ENCODE results near the gene SULT6B1. TPM values are rescaled to one million over a fixed set of nuclear protein-coding genes. Genes with fewer than 3 reads are reported as not detected.
A peak's percentile ranks its signal among the peaks of the same experiment; 100 is the strongest.
"Not testable (repeated sequence)": the region's sequence is repeated elsewhere in the genome, so short reads cannot be mapped to it uniquely, and the experiment has no call there.

Gene SULT6B1
- total RNA-seq (2014; rRNA removed; shearing (Covaris generic)) = 0.63 TPM in 1 of 2 replicates, not detected in the other

- Histone ChIP-seq H3K36me3 (no peaks in the 10 kb centered on the region), H3K27ac (peak within 1 kb of the TSS; percentile 18; the same call in 1 of the 2 replicates), H3K4me3 (no peak within 1 kb of the TSS), H3K4me1 (replicated peaks) (peaks cover 11% of the 10 kb centered on the region), H3K27me3 (replicated peaks) (no peaks in the 10 kb centered on the region), H3K9me3 (replicated peaks) (no peaks in the 10 kb centered on the region)
- DNase-seq (ENCODE audit: low read depth in 1 of 2, low spot score in 2 of 2) = no peak
These were observed at the start of gene SULT6B1 for GRCh38 chr2:37188570-37188969. Gene SULT6B1, minus strand, starts transcription at chr2:37188670. Its CDS starts 30 bp downstream, at chr2:37188640.

DNA sequence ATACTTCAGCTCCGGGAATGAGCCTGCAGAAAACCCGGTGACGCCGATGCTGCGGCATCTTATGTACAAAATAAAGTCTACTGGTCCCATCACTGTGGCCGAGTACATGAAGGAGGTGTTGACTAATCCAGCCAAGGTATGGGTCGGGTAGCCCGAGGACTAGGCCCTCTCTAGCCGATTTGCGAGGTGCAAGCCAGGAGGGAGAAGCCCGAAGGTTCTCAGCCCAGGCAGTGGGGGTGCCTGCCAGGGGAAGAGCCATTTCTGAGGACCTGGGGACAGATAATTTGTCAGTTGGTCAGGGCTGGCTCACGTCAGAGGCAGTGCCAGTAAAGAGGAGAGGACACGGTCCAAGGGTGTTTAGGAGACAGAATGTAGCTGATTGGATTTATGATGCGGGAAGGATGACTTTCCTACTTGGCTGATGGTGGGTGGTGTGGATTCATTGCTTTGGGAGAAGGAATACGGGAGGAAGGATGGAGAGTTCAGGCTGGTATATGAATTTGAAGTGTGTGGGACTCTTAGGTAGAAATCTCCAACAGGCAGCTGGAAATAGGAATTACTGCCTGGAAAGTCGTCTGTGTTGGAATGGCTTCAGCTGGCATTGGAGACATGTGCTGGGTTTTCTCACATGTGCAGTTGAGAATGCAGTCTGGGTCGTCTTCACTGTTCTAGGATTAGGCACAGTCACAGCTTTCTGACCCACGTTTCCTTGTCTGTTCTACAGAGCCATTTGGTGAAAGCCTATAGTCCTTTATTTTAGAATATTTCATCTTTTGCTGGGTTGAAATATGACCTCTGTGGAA lies 43.9 kb upstream of the SULT6B1 start:
- H3K9me3 ChIP-seq (replicated peaks) = no peaks in the 10 kb centered on the region
- peak overlapping the region; percentile 67 for H3K27ac ChIP-seq
- peaks cover 47% of the 10 kb centered on the region for H3K36me3 ChIP-seq
- H3K27me3 ChIP-seq (replicated peaks) = no peaks in the 10 kb centered on the region
- H3K4me3 ChIP-seq = peak overlapping the region; percentile 83
- H3K4me1 ChIP-seq (replicated peaks) = peaks cover 13% of the 10 kb centered on the region; the same call in 1 of the 2 replicates
- DNase-seq (ENCODE audit: low read depth in 1 of 2, low spot score in 2 of 2) = peak in 1 of 2 experiments; percentile 28

DNA sequence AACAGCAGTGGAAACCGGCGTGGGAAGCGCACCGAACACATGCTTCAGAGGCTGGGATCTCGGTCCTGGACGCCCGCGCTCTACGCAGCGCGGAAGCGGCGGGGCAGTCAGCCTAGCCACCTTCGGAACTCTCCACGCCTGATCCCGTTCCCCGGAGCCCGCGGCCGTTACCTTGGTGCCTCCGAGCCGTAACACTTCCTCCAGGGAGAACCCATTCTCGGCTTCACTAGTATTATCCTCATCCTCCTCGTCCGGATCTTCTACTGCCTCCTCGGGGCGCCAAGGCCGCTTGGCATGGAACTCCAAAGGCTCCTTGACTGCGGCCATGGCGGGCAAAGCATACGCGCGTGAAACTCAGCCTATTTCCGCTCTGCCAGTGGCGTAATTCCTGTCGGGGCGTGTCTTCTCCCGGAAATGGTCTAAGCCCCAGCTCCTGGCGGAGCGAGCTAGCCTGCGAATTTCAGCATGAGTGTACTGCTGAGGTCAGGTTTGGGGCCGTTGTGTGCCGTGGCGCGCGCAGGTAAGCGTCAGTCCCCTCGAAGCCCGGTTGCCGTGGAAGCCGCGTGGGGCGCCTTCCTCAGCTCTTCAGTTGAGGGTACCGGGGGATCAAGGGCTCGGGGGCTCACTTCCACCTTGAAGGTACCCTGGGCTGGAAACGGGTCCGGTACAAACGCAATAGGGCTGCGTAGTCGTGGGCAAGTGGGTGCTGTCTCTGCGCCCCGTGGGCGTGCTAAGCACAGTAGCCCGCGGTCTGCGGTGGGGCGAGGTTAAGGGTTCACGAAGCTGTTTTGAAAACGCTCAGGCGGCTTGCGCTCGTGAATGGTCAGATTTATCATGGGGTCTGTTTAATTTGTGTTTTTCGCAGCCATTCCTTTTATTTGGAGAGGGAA lies 43.0 kb upstream of the SULT6B1 start, which contains the start of the genes CEBPZ and NDUFAF7:
Gene CEBPZ, minus strand, starts transcription at position 356 of the 890 bp plus-strand sequence. Its CDS starts 29 bp downstream, at position 327.
Gene NDUFAF7, plus strand, starts transcription at position 418 of the 890 bp plus-strand sequence. Its CDS starts 48 bp downstream, at position 466.
- no peaks in the 10 kb centered on the region for H3K27me3 ChIP-seq (replicated peaks)
- H3K27ac ChIP-seq = peak within 1 kb of the TSS; percentile 67
- peak within 1 kb of the TSS; percentile 83 for H3K4me3 ChIP-seq
- peak; percentile 84 to 90 for DNase-seq (ENCODE audit: low read depth in 1 of 2, low spot score in 2 of 2)
- peaks cover 13% of the 10 kb centered on the region; the same call in 1 of the 2 replicates for H3K4me1 ChIP-seq (replicated peaks)
- no peaks in the 10 kb centered on the region for H3K9me3 ChIP-seq (replicated peaks)
- H3K36me3 ChIP-seq = peaks cover 49% of the 10 kb centered on the region

- H3K27me3 ChIP-seq (replicated peaks) = no peaks in the 10 kb centered on the region
- peak overlapping the region; percentile 67; the same call in 1 of the 2 replicates for H3K27ac ChIP-seq
- peaks cover 13% of the 10 kb centered on the region; the same call in 1 of the 2 replicates for H3K4me1 ChIP-seq (replicated peaks)
- H3K4me3 ChIP-seq = peak overlapping the region; percentile 83
- peak in 1 of 2 experiments; percentile 9 for DNase-seq (ENCODE audit: low read depth in 1 of 2, low spot score in 2 of 2)
- H3K9me3 ChIP-seq (replicated peaks) = no peaks in the 10 kb centered on the region
- peaks cover 54% of the 10 kb centered on the region for H3K36me3 ChIP-seq
These were observed 42.1 kb upstream of the SULT6B1 start for GRCh38 chr2:37230581-37230980.

GRCh38 chr2:37228788-37229187 lies 40.3 kb upstream of the SULT6B1 start:
- Histone ChIP-seq H3K4me1 (replicated peaks) (peaks cover 13% of the 10 kb centered on the region; the same call in 1 of the 2 replicates), H3K9me3 (replicated peaks) (no peaks in the 10 kb centered on the region), H3K36me3 (peaks cover 66% of the 10 kb centered on the region), H3K27ac (no peak overlapping the region), H3K4me3 (no peak overlapping the region), H3K27me3 (replicated peaks) (no peaks in the 10 kb centered on the region)
- DNase-seq (ENCODE audit: low read depth in 1 of 2, low spot score in 2 of 2) = no peak

GRCh38 chr2:37226863-37227262 lies 38.4 kb upstream of the SULT6B1 start:
- no peaks in the 10 kb centered on the region for H3K9me3 ChIP-seq (replicated peaks)
- no peak for DNase-seq (ENCODE audit: low read depth in 1 of 2, low spot score in 2 of 2)
- H3K27ac ChIP-seq = no peak overlapping the region
- no peak overlapping the region for H3K4me3 ChIP-seq
- no peaks in the 10 kb centered on the region for H3K27me3 ChIP-seq (replicated peaks)
- H3K36me3 ChIP-seq = peaks cover 75% of the 10 kb centered on the region
- peaks cover 5% of the 10 kb centered on the region; the same call in 1 of the 2 replicates for H3K4me1 ChIP-seq (replicated peaks)

DNA sequence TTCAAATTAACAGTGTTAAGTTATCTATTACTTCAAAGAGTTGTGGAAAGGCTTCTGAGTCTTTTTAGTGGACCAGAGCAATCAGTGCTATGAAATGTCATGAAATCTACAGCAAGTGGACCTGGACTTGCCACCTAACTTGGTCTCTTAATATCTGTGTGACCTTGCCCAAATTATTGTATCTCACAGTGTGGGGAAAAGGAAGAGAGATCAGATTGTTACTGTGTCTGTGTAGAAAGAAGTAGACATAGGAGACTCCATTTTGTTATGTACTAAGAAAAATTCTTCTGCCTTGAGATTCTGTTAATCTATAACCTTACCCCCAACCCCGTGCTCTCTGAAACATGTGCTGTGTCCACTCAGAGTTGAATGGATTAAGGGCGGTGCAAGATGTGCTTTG lies 36.7 kb upstream of the SULT6B1 start:
- H3K36me3 ChIP-seq = peaks cover 83% of the 10 kb centered on the region
- DNase-seq (ENCODE audit: low read depth in 1 of 2, low spot score in 2 of 2); H3K4me3 ChIP-seq; H3K4me1 ChIP-seq (replicated peaks); H3K27ac ChIP-seq; H3K27me3 ChIP-seq (replicated peaks); H3K9me3 ChIP-seq (replicated peaks): not testable (repeated sequence)

GRCh38 chr2:37224063-37224462 lies 35.6 kb upstream of the SULT6B1 start:
- H3K36me3 ChIP-seq = peaks cover 88% of the 10 kb centered on the region
- no peak for DNase-seq (ENCODE audit: low read depth in 1 of 2, low spot score in 2 of 2)

DNA sequence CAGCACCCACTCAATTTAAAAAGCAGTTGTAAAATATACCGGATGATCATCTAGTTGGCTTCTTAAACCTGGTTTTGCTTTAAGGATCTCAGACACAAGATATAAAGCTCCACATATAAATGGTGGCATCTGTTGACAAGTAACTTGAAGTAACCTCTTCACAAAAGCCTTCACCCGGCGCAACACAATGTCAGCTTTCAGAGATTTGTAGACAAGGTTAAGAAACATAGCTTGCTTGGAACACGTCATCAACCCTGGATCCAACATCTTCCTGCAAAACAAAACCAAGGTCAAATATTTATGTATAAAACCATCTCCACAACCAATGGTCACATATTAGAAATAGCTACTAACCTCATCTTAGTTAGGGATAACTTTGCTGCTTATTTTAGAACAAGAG lies 34.7 kb upstream of the SULT6B1 start:
- peaks cover 89% of the 10 kb centered on the region for H3K36me3 ChIP-seq
- no peak overlapping the region for H3K27ac ChIP-seq
- no peak overlapping the region for H3K4me3 ChIP-seq
- no peaks in the 10 kb centered on the region for H3K27me3 ChIP-seq (replicated peaks)
- no peaks in the 10 kb centered on the region for H3K9me3 ChIP-seq (replicated peaks)
- no peaks in the 10 kb centered on the region for H3K4me1 ChIP-seq (replicated peaks)
- DNase-seq (ENCODE audit: low read depth in 1 of 2, low spot score in 2 of 2) = no peak

More at GRCh38 chr2:37224063-37224462, 35.6 kb upstream of the SULT6B1 start:
- H3K27me3 ChIP-seq (replicated peaks) = no peaks in the 10 kb centered on the region
- H3K9me3 ChIP-seq (replicated peaks) = no peaks in the 10 kb centered on the region
- no peak overlapping the region for H3K4me3 ChIP-seq
- no peaks in the 10 kb centered on the region for H3K4me1 ChIP-seq (replicated peaks)
- no peak overlapping the region for H3K27ac ChIP-seq

DNA sequence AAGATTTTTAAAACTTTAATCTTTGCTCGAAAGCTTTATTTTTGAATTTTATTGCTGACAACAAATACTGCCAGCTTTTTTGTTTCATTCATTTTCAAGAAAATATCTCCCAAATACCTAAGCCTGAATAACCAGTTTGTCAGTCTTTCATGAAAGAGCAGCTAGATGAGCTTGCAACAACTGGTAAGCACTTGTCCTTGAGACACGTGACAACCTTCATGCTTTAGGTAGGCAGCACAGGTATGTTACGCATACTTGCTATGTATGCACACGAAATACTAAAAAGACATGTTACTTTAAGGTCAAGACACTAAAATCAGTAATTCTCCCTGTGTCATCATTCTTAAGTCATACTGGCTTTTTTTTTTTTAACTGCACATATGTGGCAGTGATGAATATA lies 30.6 kb upstream of the SULT6B1 start:
- Histone ChIP-seq H3K9me3 (replicated peaks) (no peaks in the 10 kb centered on the region), H3K27me3 (replicated peaks) (no peaks in the 10 kb centered on the region), H3K4me3 (no peak overlapping the region), H3K36me3 (peaks cover 90% of the 10 kb centered on the region), H3K27ac (no peak overlapping the region), H3K4me1 (replicated peaks) (no peaks in the 10 kb centered on the region)
- DNase-seq (ENCODE audit: low read depth in 1 of 2, low spot score in 2 of 2) = no peak

DNA sequence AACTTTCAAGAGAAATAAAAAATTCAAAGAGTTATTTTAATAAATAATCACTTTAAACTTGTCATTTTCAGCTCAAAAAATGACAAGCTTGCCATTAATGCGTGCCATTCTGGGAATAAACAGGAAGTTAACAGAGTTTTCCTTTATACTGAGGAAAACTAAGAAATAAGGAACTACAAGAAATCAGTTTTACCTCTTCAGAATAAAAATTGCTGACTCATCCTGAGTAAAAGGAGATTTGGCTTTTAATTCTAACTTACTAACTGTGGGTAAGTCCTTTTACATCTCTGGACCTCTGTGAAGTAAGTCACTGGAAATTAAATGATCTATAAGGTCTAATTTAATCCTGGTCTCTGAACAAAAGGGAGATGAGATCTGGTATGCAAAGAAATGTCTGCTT lies 26.8 kb upstream of the SULT6B1 start:
- DNase-seq (ENCODE audit: low read depth in 1 of 2, low spot score in 2 of 2) = no peak
- peaks cover 86% of the 10 kb centered on the region for H3K36me3 ChIP-seq
- H3K27me3 ChIP-seq (replicated peaks) = no peaks in the 10 kb centered on the region
- no peak overlapping the region for H3K27ac ChIP-seq
- H3K9me3 ChIP-seq (replicated peaks) = no peaks in the 10 kb centered on the region
- no peaks in the 10 kb centered on the region for H3K4me1 ChIP-seq (replicated peaks)
- no peak overlapping the region for H3K4me3 ChIP-seq

DNA sequence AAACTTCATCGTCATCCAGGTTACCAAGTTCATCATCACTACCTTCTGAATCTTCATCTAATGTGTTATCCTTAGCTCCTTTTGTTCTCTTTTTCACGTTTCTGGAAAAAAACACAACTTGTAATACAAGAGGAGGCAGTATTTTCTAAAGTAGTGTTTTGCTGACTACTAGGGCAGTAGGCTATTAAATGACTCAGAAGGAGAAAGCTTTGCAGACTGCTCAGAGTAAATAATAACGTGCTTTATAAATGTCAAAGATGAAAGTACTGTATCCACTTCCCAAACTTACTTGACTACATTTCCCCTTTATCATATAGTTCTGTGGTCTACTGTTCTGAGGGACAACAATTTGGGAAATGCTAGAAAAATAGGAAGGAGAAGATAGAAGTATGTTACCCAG lies 23.5 kb upstream of the SULT6B1 start:
- Histone ChIP-seq H3K9me3 (replicated peaks) (peaks cover 3% of the 10 kb centered on the region; the same call in 1 of the 2 replicates), H3K36me3 (peaks cover 97% of the 10 kb centered on the region), H3K4me3 (no peak overlapping the region), H3K27ac (no peak overlapping the region), H3K4me1 (replicated peaks) (no peaks in the 10 kb centered on the region), H3K27me3 (replicated peaks) (no peaks in the 10 kb centered on the region)
- DNase-seq (ENCODE audit: low read depth in 1 of 2, low spot score in 2 of 2) = no peak

DNA sequence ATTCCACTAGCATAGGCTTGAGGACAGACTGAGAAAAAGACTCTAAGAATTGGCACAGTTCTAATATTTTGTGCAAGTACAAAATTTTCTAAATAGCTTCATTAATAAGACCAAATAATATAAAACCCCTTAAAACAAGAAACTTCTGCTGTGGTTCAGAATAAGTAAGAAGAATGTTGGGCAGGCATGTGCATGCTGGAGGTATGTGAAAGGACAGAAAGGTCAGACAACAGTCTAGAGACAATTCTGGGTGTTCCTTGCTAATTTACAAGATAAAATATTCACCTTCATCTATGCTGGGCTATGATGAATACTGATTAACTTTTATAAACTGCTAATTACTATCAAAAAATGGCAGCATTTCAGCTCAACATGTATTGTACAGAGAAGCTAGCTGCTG lies 22.7 kb upstream of the SULT6B1 start:
- peaks cover 3% of the 10 kb centered on the region; the same call in 1 of the 2 replicates for H3K9me3 ChIP-seq (replicated peaks)
- no peak for DNase-seq (ENCODE audit: low read depth in 1 of 2, low spot score in 2 of 2)
- H3K27me3 ChIP-seq (replicated peaks) = no peaks in the 10 kb centered on the region
- H3K4me1 ChIP-seq (replicated peaks) = no peaks in the 10 kb centered on the region
- no peak overlapping the region for H3K27ac ChIP-seq
- no peak overlapping the region for H3K4me3 ChIP-seq
- peaks cover 97% of the 10 kb centered on the region for H3K36me3 ChIP-seq
